ENCODE data around the gene RAPGEF5.

- no peak for TF ChIP-seq EZH2 (IDR thresholded peaks at IDR 0.05)
- TF ChIP-seq, protein P1, sequence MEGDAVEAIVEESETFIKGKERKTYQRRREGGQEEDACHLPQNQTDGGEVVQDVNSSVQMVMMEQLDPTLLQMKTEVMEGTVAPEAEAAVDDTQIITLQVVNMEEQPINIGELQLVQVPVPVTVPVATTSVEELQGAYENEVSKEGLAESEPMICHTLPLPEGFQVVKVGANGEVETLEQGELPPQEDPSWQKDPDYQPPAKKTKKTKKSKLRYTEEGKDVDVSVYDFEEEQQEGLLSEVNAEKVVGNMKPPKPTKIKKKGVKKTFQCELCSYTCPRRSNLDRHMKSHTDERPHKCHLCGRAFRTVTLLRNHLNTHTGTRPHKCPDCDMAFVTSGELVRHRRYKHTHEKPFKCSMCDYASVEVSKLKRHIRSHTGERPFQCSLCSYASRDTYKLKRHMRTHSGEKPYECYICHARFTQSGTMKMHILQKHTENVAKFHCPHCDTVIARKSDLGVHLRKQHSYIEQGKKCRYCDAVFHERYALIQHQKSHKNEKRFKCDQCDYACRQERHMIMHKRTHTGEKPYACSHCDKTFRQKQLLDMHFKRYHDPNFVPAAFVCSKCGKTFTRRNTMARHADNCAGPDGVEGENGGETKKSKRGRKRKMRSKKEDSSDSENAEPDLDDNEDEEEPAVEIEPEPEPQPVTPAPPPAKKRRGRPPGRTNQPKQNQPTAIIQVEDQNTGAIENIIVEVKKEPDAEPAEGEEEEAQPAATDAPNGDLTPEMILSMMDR (IDR thresholded peaks at IDR 0.05 in 2 of 3, conservative IDR thresholded peaks at IDR 0.05 in 1 of 3; ENCODE audit: borderline replicate concordance in 1 of 3, insufficient read depth in 1 of 3, low read depth in 2 of 3, low read length in 2 of 3), result no peak
- no peak for TF ChIP-seq SP1 (IDR thresholded peaks at IDR 0.05; ENCODE audit: low read depth)
- no peak for TF ChIP-seq POLR2A (IDR thresholded peaks at IDR 0.05; ENCODE audit: borderline replicate concordance, extremely low read depth, insufficient read depth, insufficient read length)
- no peak for TF ChIP-seq EZH2phosphoT487 (IDR thresholded peaks at IDR 0.05; ENCODE audit: borderline replicate concordance)
These were observed 803 bp downstream of the RAPGEF5 start for GRCh38 chr7:22356010-22356691.
